H9 (cell line): Measurements from ENCODE around the gene PLEKHM3. TPM values are rescaled to one million over a fixed set of nuclear protein-coding genes. Genes with fewer than 3 reads are reported as not detected.

ENCODE experiments used
- DNase-seq: peaks from one replicate; pipeline ENCODE4 v3.0.0-alpha.2; 2017
- H2AFZ ChIP-seq: one replicate; pipeline ENCODE4 v1.6.1; 2013; ENCODE audit warnings: mild to moderate bottlenecking, low read length, control low read depth, moderate library complexity
- H2AK5ac ChIP-seq: 2 replicates; pipeline ENCODE4 v1.6.1; 2013; ENCODE audit warnings: low read length, control low read depth, mixed read lengths; ENCODE audit not compliant: insufficient read length
- H2BK120ac ChIP-seq: one replicate; pipeline ENCODE4 v1.6.1; 2013; ENCODE audit warnings: low read depth, mild to moderate bottlenecking, low read length, control low read depth, inconsistent platforms; ENCODE audit not compliant: poor library complexity, severe bottlenecking
- H2BK12ac ChIP-seq: 2 replicates; pipeline ENCODE4 v1.6.1; 2013; ENCODE audit warnings: low read length, control low read depth, mixed read lengths, low read depth; ENCODE audit not compliant: insufficient read length
- H2BK15ac ChIP-seq: 2 replicates; pipeline ENCODE4 v1.6.1; 2013; ENCODE audit warnings: low read depth, low read length, control low read depth
- H2BK20ac ChIP-seq: one replicate; pipeline ENCODE4 v1.6.1; 2013; ENCODE audit warnings: low read depth, mild to moderate bottlenecking, low read length, control low read depth, inconsistent platforms; ENCODE audit not compliant: poor library complexity, severe bottlenecking
- H2BK5ac ChIP-seq: 2 replicates; pipeline ENCODE4 v1.6.1; 2013; ENCODE audit warnings: low read length, control low read depth, mixed read lengths; ENCODE audit not compliant: insufficient read length
- H3K14ac ChIP-seq: 2 replicates; pipeline ENCODE4 v1.6.1; 2013; ENCODE audit warnings: low read length, control low read depth; ENCODE audit not compliant: insufficient read depth
- H3K18ac ChIP-seq: 2 replicates; pipeline ENCODE4 v1.6.1; 2013; ENCODE audit warnings: low read depth, mild to moderate bottlenecking, mixed read lengths, low read length, control low read depth; ENCODE audit not compliant: insufficient read length
- H3K23ac ChIP-seq: 2 replicates; pipeline ENCODE4 v1.6.1; 2013; ENCODE audit warnings: low read length, control low read depth, mixed read lengths, low read depth; ENCODE audit not compliant: insufficient read length
- H3K23me2 ChIP-seq: 2 replicates; pipeline ENCODE4 v1.6.1; 2013; ENCODE audit warnings: low read depth, mild to moderate bottlenecking, mixed read lengths, low read length, control low read depth; ENCODE audit not compliant: insufficient read length, poor library complexity, severe bottlenecking
- H3K27ac ChIP-seq: 2 replicates; pipeline ENCODE4 v1.5.1; 2013; ENCODE audit warnings: low read length, control low read depth, mixed read lengths, low read depth; ENCODE audit not compliant: insufficient read length
- H3K27me3 ChIP-seq: 2 replicates; pipeline ENCODE4 v1.6.1; 2013; ENCODE audit warnings: low read length, control low read depth, inconsistent platforms; ENCODE audit not compliant: insufficient read depth
- H3K4ac ChIP-seq: 2 replicates; pipeline ENCODE4 v1.6.1; 2013; ENCODE audit warnings: low read depth, mild to moderate bottlenecking, control low read depth, inconsistent platforms, low read length, moderate library complexity
- H3K4me1 ChIP-seq: 2 replicates; pipeline ENCODE4 v1.6.1; 2013; ENCODE audit warnings: low read length, control low read depth, inconsistent platforms; ENCODE audit not compliant: insufficient read depth
- H3K4me2 ChIP-seq: 2 replicates; pipeline ENCODE4 v1.6.1; 2013; ENCODE audit warnings: low read length, control low read depth, mixed read lengths; ENCODE audit not compliant: insufficient read length, insufficient read depth
- H3K56ac ChIP-seq: 2 replicates; pipeline ENCODE4 v1.6.1; 2013; ENCODE audit warnings: low read depth, mild to moderate bottlenecking, mixed read lengths, low read length, control low read depth; ENCODE audit not compliant: insufficient read length
- H3K79me1 ChIP-seq: 2 replicates; pipeline ENCODE4 v1.6.1; 2013; ENCODE audit warnings: low read depth, mild to moderate bottlenecking, moderate library complexity, low read length, control low read depth, inconsistent platforms; ENCODE audit not compliant: insufficient read depth, poor library complexity, severe bottlenecking
- H3K79me2 ChIP-seq: 2 replicates; pipeline ENCODE4 v1.6.1; 2013; ENCODE audit warnings: low read length, control low read depth, inconsistent platforms; ENCODE audit not compliant: insufficient read depth
- H3K9ac ChIP-seq: 2 replicates; pipeline ENCODE4 v1.6.1; 2013; ENCODE audit warnings: low read length, control low read depth, mixed read lengths; ENCODE audit not compliant: insufficient read length; ENCODE audit errors: extremely low read depth
- H3K9me3 ChIP-seq: one replicate; pipeline ENCODE4 v1.6.1; 2013; ENCODE audit warnings: low read depth, low read length, inconsistent platforms; ENCODE audit not compliant: control insufficient read depth
- H3T11ph ChIP-seq: one replicate; pipeline ENCODE4 v1.6.1; 2013; ENCODE audit warnings: mild to moderate bottlenecking, low read length, control low read depth, inconsistent platforms
- H4K20me1 ChIP-seq: one replicate; pipeline ENCODE4 v1.6.1; 2013; ENCODE audit not compliant: control insufficient read depth, insufficient read length, insufficient read depth
- H4K5ac ChIP-seq: 2 replicates; pipeline ENCODE4 v1.6.1; 2013; ENCODE audit warnings: low read depth, mild to moderate bottlenecking, mixed read lengths, low read length, control low read depth; ENCODE audit not compliant: insufficient read length
- H4K8ac ChIP-seq: replicated peaks from 2 replicates; pipeline ENCODE4 v1.6.1; 2013; ENCODE audit warnings: low read length, control low read depth, mixed read lengths, low read depth; ENCODE audit not compliant: insufficient read length
- H4K91ac ChIP-seq: 2 replicates; pipeline ENCODE4 v1.6.1; 2013; ENCODE audit warnings: low read depth, mild to moderate bottlenecking, moderate library complexity, mixed read lengths, low read length, control low read depth; ENCODE audit not compliant: insufficient read length
- H3K27ac Mint-ChIP-seq, 3 experiments: 2 replicates in 2 of 3; 3 replicates in 1 of 3; pipeline ENCODE4 v1.8.0; 2020 to 2021; ENCODE audit warnings: mixed read lengths in 3 of 3, mild to moderate bottlenecking in 1 of 3, moderate library complexity in 1 of 3
- H3K27me3 Mint-ChIP-seq: 2 replicates; pipeline ENCODE4 v1.8.0; 2021; ENCODE audit warnings: low read depth, mild to moderate bottlenecking, moderate library complexity, mixed read lengths
- H3K36me3 Mint-ChIP-seq, 3 experiments: 2 replicates in 2 of 3; 3 replicates in 1 of 3; pipeline ENCODE4 v1.8.0; 2020 to 2021; ENCODE audit warnings: low read depth in 3 of 3, mixed read lengths in 3 of 3; ENCODE audit not compliant: insufficient read depth in 1 of 3
- H3K4me1 Mint-ChIP-seq, 2 experiments: 2 replicates each; pipeline ENCODE4 v1.8.0; 2020; ENCODE audit warnings: mixed read lengths in 2 of 2
- H3K4me3 Mint-ChIP-seq, 2 experiments: 2 replicates in 1 of 2; 3 replicates in 1 of 2; pipeline ENCODE4 v1.8.0; 2020 to 2021; ENCODE audit warnings: mild to moderate bottlenecking in 2 of 2, mixed read lengths in 2 of 2, moderate library complexity in 1 of 2
- H3K9me3 Mint-ChIP-seq, 2 experiments: 2 replicates in 1 of 2; 3 replicates in 1 of 2; pipeline ENCODE4 v1.8.0; 2020; ENCODE audit warnings: mild to moderate bottlenecking in 2 of 2, mixed read lengths in 2 of 2, moderate library complexity in 1 of 2
- WGBS: extraction: QIAGEN DNeasy Blood & Tissue Kit; methylation state at CpG from one replicate; pipeline ENCODE4 v1.1.7; 2013; ENCODE audit warnings: missing lambda C conversion rate, low lambda C conversion rate, mixed read lengths; ENCODE audit not compliant: insufficient read length; ENCODE audit errors: extremely low coverage; 5-methylcytosine and 5-hydroxymethylcytosine counted together
- total RNA-seq: library from RNA; stranded (reverse); gene quantifications from 2 replicates; pipeline ENCODE4 v1.2.1, GENCODE V29; 2021
- TF ChIP-seq, protein P1 (sequence below): fragments of 200-600 bp; sonication (generic); conservative IDR thresholded peaks from 3 replicates; pipeline ENCODE4 v1.8.0; 2021; ENCODE audit warnings: antibody characterized with exemption, mild to moderate bottlenecking

Gene PLEKHM3
- total RNA-seq, 1 experiment from 2014 or later = 7.5 TPM

- TF ChIP-seq, protein P1, sequence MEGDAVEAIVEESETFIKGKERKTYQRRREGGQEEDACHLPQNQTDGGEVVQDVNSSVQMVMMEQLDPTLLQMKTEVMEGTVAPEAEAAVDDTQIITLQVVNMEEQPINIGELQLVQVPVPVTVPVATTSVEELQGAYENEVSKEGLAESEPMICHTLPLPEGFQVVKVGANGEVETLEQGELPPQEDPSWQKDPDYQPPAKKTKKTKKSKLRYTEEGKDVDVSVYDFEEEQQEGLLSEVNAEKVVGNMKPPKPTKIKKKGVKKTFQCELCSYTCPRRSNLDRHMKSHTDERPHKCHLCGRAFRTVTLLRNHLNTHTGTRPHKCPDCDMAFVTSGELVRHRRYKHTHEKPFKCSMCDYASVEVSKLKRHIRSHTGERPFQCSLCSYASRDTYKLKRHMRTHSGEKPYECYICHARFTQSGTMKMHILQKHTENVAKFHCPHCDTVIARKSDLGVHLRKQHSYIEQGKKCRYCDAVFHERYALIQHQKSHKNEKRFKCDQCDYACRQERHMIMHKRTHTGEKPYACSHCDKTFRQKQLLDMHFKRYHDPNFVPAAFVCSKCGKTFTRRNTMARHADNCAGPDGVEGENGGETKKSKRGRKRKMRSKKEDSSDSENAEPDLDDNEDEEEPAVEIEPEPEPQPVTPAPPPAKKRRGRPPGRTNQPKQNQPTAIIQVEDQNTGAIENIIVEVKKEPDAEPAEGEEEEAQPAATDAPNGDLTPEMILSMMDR = no peak
- Histone ChIP-seq H2BK15ac (no peak overlapping the region), H3K18ac (no peak overlapping the region), H2BK12ac (no peak overlapping the region), H3K23ac (no peak overlapping the region), H4K8ac (no peak overlapping the region), H2AK5ac (no peak overlapping the region), H2BK20ac (no peak overlapping the region), H3K9me3 (no peaks in the 10 kb centered on the region), H2BK120ac (no peak overlapping the region), H3K23me2 (no peaks in the 10 kb centered on the region), H4K5ac (no peak overlapping the region), H3K56ac (no peak overlapping the region), H3K27ac (no peak overlapping the region), H3K79me1 (no peaks in the 10 kb centered on the region), H4K20me1 (no peaks in the 10 kb centered on the region), H3K9ac (no peak overlapping the region), H3T11ph (no peak overlapping the region), H3K14ac (no peak overlapping the region), H2BK5ac (no peak overlapping the region), H3K4me1 (no peaks in the 10 kb centered on the region; the same call in 1 of the 2 replicates), H2AFZ (no peak overlapping the region), H3K4ac (no peak overlapping the region), H3K4me2 (no peak overlapping the region), H4K91ac (no peak overlapping the region), H3K79me2 (no peaks in the 10 kb centered on the region), H3K27me3 (no peaks in the 10 kb centered on the region)
- DNase-seq = no peak
- Mint-ChIP-seq H3K27me3 (no peaks in the 10 kb centered on the region), H3K9me3 (no peaks in the 10 kb centered on the region), H3K4me1 (peaks cover 28 to 31% of the 10 kb centered on the region in 2 experiments), H3K36me3 (no peaks in the 10 kb centered on the region), H3K4me3 (no peak overlapping the region), H3K27ac (peak overlapping the region in 2 of 3 experiments; percentile 3 to 92; a peak in 3 of 7 replicates)
- WGBS = no CpG with 5 or more reads among the region's 1 CpG
Observed at GRCh38 chr2:207839028-207839427, 186.3 kb downstream of the PLEKHM3 start.
